Dermis blood vessel endothelial cell (primary cell): ENCODE measurements around the gene HSPA1B. TPM values are rescaled to one million over a fixed set of nuclear protein-coding genes. Genes with fewer than 3 reads are reported as not detected.
A peak's percentile ranks its signal among the peaks of the same experiment; 100 is the strongest.
"Not testable (repeated sequence)": the region's sequence is repeated elsewhere in the genome, so short reads cannot be mapped to it uniquely, and the experiment has no call there.

Source experiments
- DNase-seq: peaks from one replicate; pipeline ENCODE4 v3.0.0; 2010
- total RNA-seq: library from RNA; depleted of rRNA; stranded (reverse); fragments of >200 nt; gene quantifications from 2 replicates; pipeline ENCODE4 v1.2.3, GENCODE V29; 2014

HSPA1B gene
- total RNA-seq, result 68.8 and 71.5 TPM in 2 replicates

GRCh38 chr6:31827286-31828079 lies at the start of gene HSPA1B:
HSPA1B (plus strand) TSS chr6:31827738; CDS start chr6:31827951, 213 bp downstream.
- DNase-seq, result peak; percentile 100

GRCh38 chr6:31778193-31778592 lies 49.3 kb upstream of the HSPA1B start:
- DNase-seq, result no peak

GRCh38 chr6:31778999-31779885 lies 48.3 kb upstream of the HSPA1B start:
- no peak for DNase-seq

- DNase-seq, result no peak
Observed at GRCh38 chr6:31779908-31780307, 47.6 kb upstream of the HSPA1B start.

- DNase-seq, result no peak
Observed at GRCh38 chr6:31780507-31781243, 46.9 kb upstream of the HSPA1B start.

DNA sequence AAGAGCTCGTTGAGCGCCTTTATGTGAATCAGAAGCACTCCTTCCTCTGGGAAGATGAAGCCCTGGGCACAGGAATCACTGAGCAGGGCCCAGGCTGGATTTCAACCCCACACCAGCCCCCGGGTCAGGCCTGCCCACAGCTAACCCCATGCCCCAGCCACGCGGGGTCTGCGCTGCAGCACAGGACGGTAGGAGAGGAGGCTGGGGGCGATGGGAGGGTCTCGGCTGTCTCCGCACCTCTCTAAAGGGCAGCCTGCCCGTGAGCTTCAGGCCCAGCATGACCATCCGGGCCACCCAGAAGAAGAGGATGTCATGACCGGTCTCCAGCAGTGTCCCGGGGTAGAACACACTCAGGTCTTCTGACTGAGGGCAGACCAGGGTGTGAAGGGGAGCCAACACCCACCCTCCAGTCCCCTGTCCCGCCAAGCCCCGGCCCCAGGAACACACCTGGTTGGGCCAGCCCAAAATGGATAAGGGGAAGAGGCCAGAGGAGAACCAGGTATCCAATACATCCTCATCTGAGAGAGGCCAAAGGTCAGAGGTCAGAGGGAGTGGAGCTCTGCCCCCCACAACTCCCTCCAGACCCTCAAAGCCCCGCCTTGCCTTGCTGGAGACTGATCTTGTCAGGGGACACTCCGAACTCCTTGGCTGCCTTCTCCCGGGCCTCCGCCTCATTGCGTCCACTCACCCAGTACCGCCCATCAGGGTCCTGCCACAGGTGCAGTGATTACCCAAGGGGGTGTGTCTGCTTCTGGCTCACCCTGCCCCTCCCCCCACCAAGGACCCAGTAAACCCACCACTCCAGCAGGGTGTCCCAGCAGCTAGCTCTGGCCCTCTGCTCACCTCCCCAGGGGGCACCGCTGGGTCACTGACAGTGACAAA lies 46.1 kb upstream of the HSPA1B start:
- no peak for DNase-seq

GRCh38 chr6:31782126-31782855 lies 45.2 kb upstream of the HSPA1B start:
- no peak for DNase-seq

- no peak for DNase-seq
Observed at GRCh38 chr6:31784098-31784925, 43.2 kb upstream of the HSPA1B start.

- no peak for DNase-seq
Observed at GRCh38 chr6:31785475-31785874, 42.1 kb upstream of the HSPA1B start.

DNA sequence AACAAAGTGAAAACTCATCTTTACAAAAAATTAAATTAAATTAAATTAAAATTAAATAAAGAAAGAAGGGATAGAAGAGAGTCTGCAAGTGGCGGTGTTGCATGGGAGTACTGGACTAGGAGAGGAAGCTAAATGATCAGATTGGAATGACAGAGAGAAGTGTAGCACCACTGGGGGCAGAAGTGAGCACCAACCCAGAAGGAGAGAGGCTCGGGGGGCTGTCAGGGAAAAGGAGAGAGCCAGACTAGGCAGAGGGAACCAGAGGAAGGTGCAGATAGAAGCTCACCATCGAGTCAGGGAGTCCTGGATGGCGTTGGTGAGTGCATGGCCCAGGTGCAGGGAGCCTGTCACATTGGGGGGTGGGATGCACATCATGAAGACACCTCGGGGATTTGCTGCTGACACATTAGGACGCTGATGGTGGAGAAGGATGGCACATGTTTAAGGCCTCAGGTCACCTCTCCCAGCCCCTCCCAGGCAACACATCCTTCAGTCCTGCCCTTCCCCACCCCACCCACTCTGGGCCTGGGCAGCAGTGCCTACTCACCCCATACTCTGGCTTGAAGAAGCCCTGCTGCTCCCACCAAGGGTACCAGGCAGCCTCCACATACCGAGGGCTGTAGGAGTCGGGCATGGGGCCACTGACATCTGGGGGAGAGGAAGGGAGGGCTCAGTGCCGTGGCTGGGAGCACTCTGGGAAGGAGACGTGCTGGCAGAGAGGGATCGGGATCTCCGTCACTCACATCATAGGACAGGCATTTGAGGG lies 36.0 kb upstream of the HSPA1B start:
- DNase-seq, result peak; percentile 68

DNA sequence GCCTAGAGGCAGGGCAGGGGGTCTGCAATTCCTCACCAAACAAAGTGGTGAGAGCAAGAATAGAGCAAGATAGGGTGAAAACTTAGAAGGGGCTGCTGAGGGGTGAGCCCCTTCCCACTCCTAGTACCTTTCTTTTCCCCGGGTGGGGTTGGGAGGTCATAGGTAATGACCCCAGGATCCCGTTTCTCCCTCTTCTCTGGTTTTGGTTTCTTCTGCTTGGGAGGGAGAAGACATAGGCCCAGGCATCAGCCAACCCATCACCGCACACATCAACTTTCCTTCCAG lies 35.5 kb upstream of the HSPA1B start:
- DNase-seq, result no peak

DNA sequence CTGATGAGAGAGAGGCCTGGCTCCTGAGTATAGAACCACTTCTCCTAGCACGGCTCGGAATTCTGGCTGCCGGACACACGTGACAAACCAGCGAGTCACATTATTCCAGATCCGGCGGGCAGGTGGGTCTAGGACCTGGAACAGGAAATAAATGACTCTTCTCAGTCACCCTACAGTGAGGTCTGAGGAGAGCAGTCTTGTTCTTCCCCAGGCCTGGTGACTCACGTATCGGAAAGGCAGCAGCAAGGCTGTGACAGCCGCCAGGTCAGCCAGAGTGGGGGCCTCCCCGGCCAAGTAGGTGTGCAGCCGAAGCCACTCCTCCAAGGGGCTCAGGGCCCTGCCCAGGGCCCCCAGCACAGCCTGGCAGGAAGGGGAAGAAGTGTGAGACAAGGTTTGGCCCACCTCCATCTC lies 34.8 kb upstream of the HSPA1B start:
- DNase-seq, result peak; percentile 65

- not testable (repeated sequence) for DNase-seq
Observed at GRCh38 chr6:31793927-31794245, 33.7 kb upstream of the HSPA1B start.

GRCh38 chr6:31794294-31794865 lies 33.2 kb upstream of the HSPA1B start:
- DNase-seq, result peak; percentile 41

DNA sequence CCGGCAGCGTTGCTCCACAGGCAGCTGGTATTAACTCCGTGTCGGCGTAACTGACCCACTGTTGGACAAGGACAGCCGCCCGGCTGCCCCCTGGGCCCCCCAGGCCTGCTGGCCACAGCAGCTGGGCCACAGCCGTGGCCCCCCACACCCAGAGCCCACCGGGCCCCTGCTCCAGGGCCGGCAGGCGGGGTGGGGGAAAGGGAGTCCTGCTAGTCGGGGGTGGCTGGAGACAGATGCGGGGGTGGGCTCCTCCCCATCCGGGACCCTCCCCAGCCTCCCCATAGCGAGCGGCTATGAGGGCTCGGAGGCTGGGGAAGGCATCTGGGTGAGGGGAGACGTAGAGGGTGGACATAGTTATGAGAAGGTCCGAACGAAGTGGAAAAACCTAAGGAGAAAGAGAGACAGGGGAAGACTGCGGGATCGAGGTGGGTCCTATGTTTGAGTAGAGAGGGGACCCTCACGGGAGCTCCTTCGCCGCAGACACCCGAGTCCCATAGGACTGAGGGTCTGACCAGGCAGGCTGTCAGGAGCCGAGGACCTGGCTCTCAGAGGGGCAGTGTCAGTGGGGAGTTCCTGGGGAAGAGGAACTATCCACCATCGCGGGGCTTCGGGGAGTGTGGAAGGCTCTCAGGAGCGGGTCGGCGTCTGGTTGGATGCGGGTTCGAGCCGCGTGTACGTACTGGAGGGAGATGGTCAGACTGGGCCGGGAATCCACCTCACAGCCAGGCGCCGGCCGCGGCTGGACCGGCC lies 32.5 kb upstream of the HSPA1B start:
- peak; percentile 23 for DNase-seq

GRCh38 chr6:31795616-31796298 lies 31.8 kb upstream of the HSPA1B start, which contains the start of gene VARS1:
VARS1 (minus strand) TSS chr6:31795752; CDS start chr6:31795217, 535 bp downstream.
- DNase-seq, result peak; percentile 94

- DNase-seq, result no peak
Observed at GRCh38 chr6:31796993-31797385, 30.5 kb upstream of the HSPA1B start.

DNA sequence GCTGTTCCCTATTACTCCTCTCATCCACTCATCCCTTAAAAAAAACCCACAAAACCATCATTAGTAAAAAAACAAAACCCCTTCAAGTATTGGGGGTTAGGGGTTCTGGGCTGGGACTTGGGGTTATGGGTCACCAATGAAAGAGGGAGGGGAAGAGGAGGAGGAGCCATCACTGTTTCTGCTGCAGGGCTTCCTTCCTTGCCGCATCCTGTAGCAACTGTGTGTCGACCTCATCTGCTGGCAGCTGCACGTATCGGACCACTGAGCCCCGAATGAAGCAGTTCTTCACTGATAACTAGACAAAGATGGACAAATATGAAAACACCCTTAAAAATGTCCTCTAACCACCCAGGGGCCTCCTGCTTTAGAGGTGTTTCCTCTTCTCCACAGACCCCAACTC lies 29.9 kb upstream of the HSPA1B start:
- peak; percentile 44 for DNase-seq
